Peyer's patch (tissue), 4 donors: ENCODE results near the gene INPP5B.

ENCODE experiments used
- POLR2A ChIP-seq, 2 donors: fragments of 450-650 bp; IDR thresholded peaks; one replicate each; pipeline ENCODE4 v1.5.1; 2017; ENCODE audit warnings: antibody characterized with exemption in 2 of 2, mild to moderate bottlenecking in 2 of 2, moderate library complexity in 2 of 2
- TF ChIP-seq, protein P1 (sequence below), 6 experiments: fragments of 450-650 bp in 4 of 6; fragments of 200-600 bp in 2 of 6; sonication (generic) in 1 of 6; IDR thresholded peaks; one replicate each; pipeline ENCODE4 v1.5.1; 2017 to 2019; ENCODE audit warnings: antibody characterized with exemption in 6 of 6, mild to moderate bottlenecking in 3 of 6, moderate library complexity in 1 of 6

DNA sequence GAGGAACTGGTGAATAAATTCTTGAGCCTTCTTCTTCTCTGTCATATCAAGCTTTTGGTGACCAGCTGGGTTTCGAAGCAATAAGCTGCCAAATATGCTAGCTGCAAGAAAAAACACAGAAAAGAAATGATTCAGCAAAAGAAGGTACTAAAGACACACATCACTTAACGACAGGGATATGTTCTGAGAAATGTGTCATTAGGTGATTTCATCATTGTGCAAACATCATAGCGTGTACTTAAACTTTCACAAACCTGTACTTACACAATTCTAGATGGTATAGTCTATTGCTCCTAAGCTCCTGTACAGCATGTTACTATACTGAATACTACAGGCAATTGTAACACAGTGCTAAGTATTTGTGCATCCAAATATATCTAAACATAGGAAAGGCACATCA, 84.5 kb downstream of the INPP5B start:
- TF ChIP-seq POLR2A (IDR thresholded peaks at IDR 0.05) = no peak
- TF ChIP-seq, protein P1, sequence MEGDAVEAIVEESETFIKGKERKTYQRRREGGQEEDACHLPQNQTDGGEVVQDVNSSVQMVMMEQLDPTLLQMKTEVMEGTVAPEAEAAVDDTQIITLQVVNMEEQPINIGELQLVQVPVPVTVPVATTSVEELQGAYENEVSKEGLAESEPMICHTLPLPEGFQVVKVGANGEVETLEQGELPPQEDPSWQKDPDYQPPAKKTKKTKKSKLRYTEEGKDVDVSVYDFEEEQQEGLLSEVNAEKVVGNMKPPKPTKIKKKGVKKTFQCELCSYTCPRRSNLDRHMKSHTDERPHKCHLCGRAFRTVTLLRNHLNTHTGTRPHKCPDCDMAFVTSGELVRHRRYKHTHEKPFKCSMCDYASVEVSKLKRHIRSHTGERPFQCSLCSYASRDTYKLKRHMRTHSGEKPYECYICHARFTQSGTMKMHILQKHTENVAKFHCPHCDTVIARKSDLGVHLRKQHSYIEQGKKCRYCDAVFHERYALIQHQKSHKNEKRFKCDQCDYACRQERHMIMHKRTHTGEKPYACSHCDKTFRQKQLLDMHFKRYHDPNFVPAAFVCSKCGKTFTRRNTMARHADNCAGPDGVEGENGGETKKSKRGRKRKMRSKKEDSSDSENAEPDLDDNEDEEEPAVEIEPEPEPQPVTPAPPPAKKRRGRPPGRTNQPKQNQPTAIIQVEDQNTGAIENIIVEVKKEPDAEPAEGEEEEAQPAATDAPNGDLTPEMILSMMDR (IDR thresholded peaks at IDR 0.05) = no peak
